ENCODE measurements around the gene KRT82. TPM values are rescaled to one million over a fixed set of nuclear protein-coding genes. Genes with fewer than 3 reads are reported as not detected.

The KRT82 gene
- total and polyA plus RNA-seq, 8 donors, result not detected

- H3K27me3 ChIP-seq, result peaks cover 0 to 8% (median 4%) of the 10 kb centered on the region in 3 donors
- no peak overlapping the region for H3K27ac ChIP-seq
- no peak for TF ChIP-seq EP300 (IDR thresholded peaks at IDR 0.05)
- TF ChIP-seq CTCF (IDR thresholded peaks at IDR 0.05), result no peak
- no peak for TF ChIP-seq POLR2AphosphoS5 (IDR thresholded peaks at IDR 0.05)
- TF ChIP-seq POLR2A (IDR thresholded peaks at IDR 0.05), result no peak
- WGBS, 5 donors, result 84 to 94% (median 91%) methylated on average over 14 of the region's 14 CpGs
- no peak overlapping the region for H3K4me3 ChIP-seq
- no peak for DNase-seq
- no peaks in the 10 kb centered on the region for H3K36me3 ChIP-seq
- no peaks in the 10 kb centered on the region for H3K4me1 ChIP-seq
- H3K9me3 ChIP-seq, result no peaks in the 10 kb centered on the region
- intact Hi-C loops (cut with DNase I; ENCODE audit: low total_unique reads), result loop anchor here (5.0 kb wide), 1 partner anchor 512 kb away; no protein-coding TSS in a partner anchor
Observed at GRCh38 chr12:52364901-52365489, 41.1 kb downstream of the KRT82 start.

- intact Hi-C loops (cut with DNase I; ENCODE audit: low total_unique reads), result no loop called here
- H3K27ac ChIP-seq, result no peak overlapping the region
- TF ChIP-seq EP300 (IDR thresholded peaks at IDR 0.05), result no peak
- TF ChIP-seq POLR2A (IDR thresholded peaks at IDR 0.05), result no peak
- no peak for TF ChIP-seq CTCF (IDR thresholded peaks at IDR 0.05)
- no peak for TF ChIP-seq POLR2AphosphoS5 (IDR thresholded peaks at IDR 0.05)
- no peak for DNase-seq
- H3K36me3 ChIP-seq, result no peaks in the 10 kb centered on the region
- H3K9me3 ChIP-seq, result no peaks in the 10 kb centered on the region
- H3K27me3 ChIP-seq, result peaks cover 0 to 5% (median 4%) of the 10 kb centered on the region in 3 donors
- H3K4me3 ChIP-seq, result no peak overlapping the region
- WGBS, 5 donors, result 77 to 91% (median 87%) methylated on average over 7 of the region's 7 CpGs
- no peaks in the 10 kb centered on the region for H3K4me1 ChIP-seq
Observed at GRCh38 chr12:52364061-52364460, 42.1 kb downstream of the KRT82 start.

GRCh38 chr12:52363111-52363679 is 42.9 kb downstream of the KRT82 start:
- intact Hi-C loops (cut with DNase I; ENCODE audit: low total_unique reads), result no loop called here
- H3K27ac ChIP-seq, result no peak overlapping the region
- H3K9me3 ChIP-seq, result no peaks in the 10 kb centered on the region
- H3K4me3 ChIP-seq, result no peak overlapping the region
- 94 to 96% (median 95%) methylated on average over 12 of the region's 12 CpGs for WGBS, 5 donors
- no peak for DNase-seq
- no peaks in the 10 kb centered on the region for H3K36me3 ChIP-seq
- H3K4me1 ChIP-seq, result no peaks in the 10 kb centered on the region
- TF ChIP-seq CTCF (IDR thresholded peaks at IDR 0.05) (no peak), POLR2A (IDR thresholded peaks at IDR 0.05) (no peak), EP300 (IDR thresholded peaks at IDR 0.05) (no peak), POLR2AphosphoS5 (IDR thresholded peaks at IDR 0.05) (no peak)
- peaks cover 0 to 9% (median 4%) of the 10 kb centered on the region in 3 donors for H3K27me3 ChIP-seq

- Histone ChIP-seq H3K27me3 (peaks cover 0 to 7% (median 4%) of the 10 kb centered on the region in 3 donors), H3K4me1 (no peaks in the 10 kb centered on the region), H3K36me3 (no peaks in the 10 kb centered on the region), H3K4me3 (no peak overlapping the region), H3K9me3 (no peaks in the 10 kb centered on the region), H3K27ac (no peak overlapping the region)
- intact Hi-C loops (cut with DNase I; ENCODE audit: low total_unique reads), result no loop called here
- DNase-seq, result no peak
- WGBS, 5 donors, result 79 to 93% (median 91%) methylated on average over 10 to 11 of the region's 11 CpGs
- no peak for TF ChIP-seq POLR2AphosphoS5 (IDR thresholded peaks at IDR 0.05)
- TF ChIP-seq EP300 (IDR thresholded peaks at IDR 0.05), result no peak
- TF ChIP-seq CTCF (IDR thresholded peaks at IDR 0.05), result no peak
- TF ChIP-seq POLR2A (IDR thresholded peaks at IDR 0.05), result no peak
Observed at GRCh38 chr12:52362118-52362726, 43.9 kb downstream of the KRT82 start.

All from stomach (tissue), 9 donors.